H9 (cell line): ENCODE results near the gene FBXO28. TPM values are rescaled to one million over a fixed set of nuclear protein-coding genes. Genes with fewer than 3 reads are reported as not detected.

Experiments used
- DNase-seq: peaks from one replicate; pipeline ENCODE4 v3.0.0-alpha.2; 2017
- H2AFZ ChIP-seq: one replicate; pipeline ENCODE4 v1.6.1; 2013; ENCODE audit warnings: mild to moderate bottlenecking, low read length, control low read depth, moderate library complexity
- H2AK5ac ChIP-seq: 2 replicates; pipeline ENCODE4 v1.6.1; 2013; ENCODE audit warnings: low read length, control low read depth, mixed read lengths; ENCODE audit not compliant: insufficient read length
- H2BK120ac ChIP-seq: one replicate; pipeline ENCODE4 v1.6.1; 2013; ENCODE audit warnings: low read depth, mild to moderate bottlenecking, low read length, control low read depth, inconsistent platforms; ENCODE audit not compliant: poor library complexity, severe bottlenecking
- H2BK12ac ChIP-seq: 2 replicates; pipeline ENCODE4 v1.6.1; 2013; ENCODE audit warnings: low read length, control low read depth, mixed read lengths, low read depth; ENCODE audit not compliant: insufficient read length
- H2BK15ac ChIP-seq: 2 replicates; pipeline ENCODE4 v1.6.1; 2013; ENCODE audit warnings: low read depth, low read length, control low read depth
- H2BK20ac ChIP-seq: one replicate; pipeline ENCODE4 v1.6.1; 2013; ENCODE audit warnings: low read depth, mild to moderate bottlenecking, low read length, control low read depth, inconsistent platforms; ENCODE audit not compliant: poor library complexity, severe bottlenecking
- H2BK5ac ChIP-seq: 2 replicates; pipeline ENCODE4 v1.6.1; 2013; ENCODE audit warnings: low read length, control low read depth, mixed read lengths; ENCODE audit not compliant: insufficient read length
- H3K14ac ChIP-seq: 2 replicates; pipeline ENCODE4 v1.6.1; 2013; ENCODE audit warnings: low read length, control low read depth; ENCODE audit not compliant: insufficient read depth
- H3K18ac ChIP-seq: 2 replicates; pipeline ENCODE4 v1.6.1; 2013; ENCODE audit warnings: low read depth, mild to moderate bottlenecking, mixed read lengths, low read length, control low read depth; ENCODE audit not compliant: insufficient read length
- H3K23ac ChIP-seq: 2 replicates; pipeline ENCODE4 v1.6.1; 2013; ENCODE audit warnings: low read length, control low read depth, mixed read lengths, low read depth; ENCODE audit not compliant: insufficient read length
- H3K23me2 ChIP-seq: 2 replicates; pipeline ENCODE4 v1.6.1; 2013; ENCODE audit warnings: low read depth, mild to moderate bottlenecking, mixed read lengths, low read length, control low read depth; ENCODE audit not compliant: insufficient read length, poor library complexity, severe bottlenecking
- H3K27ac ChIP-seq: 2 replicates; pipeline ENCODE4 v1.5.1; 2013; ENCODE audit warnings: low read length, control low read depth, mixed read lengths, low read depth; ENCODE audit not compliant: insufficient read length
- H3K27me3 ChIP-seq: 2 replicates; pipeline ENCODE4 v1.6.1; 2013; ENCODE audit warnings: low read length, control low read depth, inconsistent platforms; ENCODE audit not compliant: insufficient read depth
- H3K4ac ChIP-seq: 2 replicates; pipeline ENCODE4 v1.6.1; 2013; ENCODE audit warnings: low read depth, mild to moderate bottlenecking, control low read depth, inconsistent platforms, low read length, moderate library complexity
- H3K4me1 ChIP-seq: 2 replicates; pipeline ENCODE4 v1.6.1; 2013; ENCODE audit warnings: low read length, control low read depth, inconsistent platforms; ENCODE audit not compliant: insufficient read depth
- H3K4me2 ChIP-seq: 2 replicates; pipeline ENCODE4 v1.6.1; 2013; ENCODE audit warnings: low read length, control low read depth, mixed read lengths; ENCODE audit not compliant: insufficient read length, insufficient read depth
- H3K56ac ChIP-seq: 2 replicates; pipeline ENCODE4 v1.6.1; 2013; ENCODE audit warnings: low read depth, mild to moderate bottlenecking, mixed read lengths, low read length, control low read depth; ENCODE audit not compliant: insufficient read length
- H3K79me1 ChIP-seq: 2 replicates; pipeline ENCODE4 v1.6.1; 2013; ENCODE audit warnings: low read depth, mild to moderate bottlenecking, moderate library complexity, low read length, control low read depth, inconsistent platforms; ENCODE audit not compliant: insufficient read depth, poor library complexity, severe bottlenecking
- H3K79me2 ChIP-seq: 2 replicates; pipeline ENCODE4 v1.6.1; 2013; ENCODE audit warnings: low read length, control low read depth, inconsistent platforms; ENCODE audit not compliant: insufficient read depth
- H3K9ac ChIP-seq: 2 replicates; pipeline ENCODE4 v1.6.1; 2013; ENCODE audit warnings: low read length, control low read depth, mixed read lengths; ENCODE audit not compliant: insufficient read length; ENCODE audit errors: extremely low read depth
- H3K9me3 ChIP-seq: one replicate; pipeline ENCODE4 v1.6.1; 2013; ENCODE audit warnings: low read depth, low read length, inconsistent platforms; ENCODE audit not compliant: control insufficient read depth
- H3T11ph ChIP-seq: one replicate; pipeline ENCODE4 v1.6.1; 2013; ENCODE audit warnings: mild to moderate bottlenecking, low read length, control low read depth, inconsistent platforms
- H4K20me1 ChIP-seq: one replicate; pipeline ENCODE4 v1.6.1; 2013; ENCODE audit not compliant: control insufficient read depth, insufficient read length, insufficient read depth
- H4K5ac ChIP-seq: 2 replicates; pipeline ENCODE4 v1.6.1; 2013; ENCODE audit warnings: low read depth, mild to moderate bottlenecking, mixed read lengths, low read length, control low read depth; ENCODE audit not compliant: insufficient read length
- H4K8ac ChIP-seq: replicated peaks from 2 replicates; pipeline ENCODE4 v1.6.1; 2013; ENCODE audit warnings: low read length, control low read depth, mixed read lengths, low read depth; ENCODE audit not compliant: insufficient read length
- H4K91ac ChIP-seq: 2 replicates; pipeline ENCODE4 v1.6.1; 2013; ENCODE audit warnings: low read depth, mild to moderate bottlenecking, moderate library complexity, mixed read lengths, low read length, control low read depth; ENCODE audit not compliant: insufficient read length
- H3K27ac Mint-ChIP-seq, 3 experiments: 2 replicates in 2 of 3; 3 replicates in 1 of 3; pipeline ENCODE4 v1.8.0; 2020 to 2021; ENCODE audit warnings: mixed read lengths in 3 of 3, mild to moderate bottlenecking in 1 of 3, moderate library complexity in 1 of 3
- H3K27me3 Mint-ChIP-seq: 2 replicates; pipeline ENCODE4 v1.8.0; 2021; ENCODE audit warnings: low read depth, mild to moderate bottlenecking, moderate library complexity, mixed read lengths
- H3K36me3 Mint-ChIP-seq, 3 experiments: 2 replicates in 2 of 3; 3 replicates in 1 of 3; pipeline ENCODE4 v1.8.0; 2020 to 2021; ENCODE audit warnings: low read depth in 3 of 3, mixed read lengths in 3 of 3; ENCODE audit not compliant: insufficient read depth in 1 of 3
- H3K4me1 Mint-ChIP-seq, 2 experiments: 2 replicates each; pipeline ENCODE4 v1.8.0; 2020; ENCODE audit warnings: mixed read lengths in 2 of 2
- H3K4me3 Mint-ChIP-seq, 2 experiments: 2 replicates in 1 of 2; 3 replicates in 1 of 2; pipeline ENCODE4 v1.8.0; 2020 to 2021; ENCODE audit warnings: mild to moderate bottlenecking in 2 of 2, mixed read lengths in 2 of 2, moderate library complexity in 1 of 2
- H3K9me3 Mint-ChIP-seq, 2 experiments: 2 replicates in 1 of 2; 3 replicates in 1 of 2; pipeline ENCODE4 v1.8.0; 2020; ENCODE audit warnings: mild to moderate bottlenecking in 2 of 2, mixed read lengths in 2 of 2, moderate library complexity in 1 of 2
- CTCF ChIP-seq: fragments of 200-600 bp; sonication (generic); conservative IDR thresholded peaks from 3 replicates; pipeline ENCODE4 v1.8.0; 2021; ENCODE audit warnings: antibody characterized with exemption, mild to moderate bottlenecking
- WGBS: extraction: QIAGEN DNeasy Blood & Tissue Kit; methylation state at CpG from one replicate; pipeline ENCODE4 v1.1.7; 2013; ENCODE audit warnings: missing lambda C conversion rate, low lambda C conversion rate, mixed read lengths; ENCODE audit not compliant: insufficient read length; ENCODE audit errors: extremely low coverage; 5-methylcytosine and 5-hydroxymethylcytosine counted together
- total RNA-seq: library from RNA; stranded (reverse); gene quantifications from 2 replicates; pipeline ENCODE4 v1.2.1, GENCODE V29; 2021

FBXO28 gene
- total RNA-seq, 1 experiment from 2014 or later, result 55.0 TPM

- no CpG with 5 or more reads among the region's 4 CpGs for WGBS
- Histone ChIP-seq H3K79me1 (no peaks in the 10 kb centered on the region), H4K8ac (no peak overlapping the region), H3K79me2 (peaks cover 10% of the 10 kb centered on the region; the same call in 1 of the 2 replicates), H4K91ac (no peak overlapping the region), H3K4me2 (no peak overlapping the region), H2BK20ac (no peak overlapping the region), H3K23ac (no peak overlapping the region), H2BK120ac (no peak overlapping the region), H3T11ph (no peak overlapping the region), H2AK5ac (no peak overlapping the region), H3K9me3 (no peaks in the 10 kb centered on the region), H2AFZ (no peak overlapping the region), H3K14ac (no peak overlapping the region), H3K4ac (no peak overlapping the region), H3K56ac (no peak overlapping the region), H3K9ac (no peak overlapping the region), H4K5ac (no peak overlapping the region), H3K4me1 (no peaks in the 10 kb centered on the region), H2BK12ac (no peak overlapping the region), H2BK5ac (no peak overlapping the region), H3K27ac (no peak overlapping the region), H2BK15ac (no peak overlapping the region), H3K27me3 (no peaks in the 10 kb centered on the region), H3K23me2 (peaks cover 11% of the 10 kb centered on the region), H4K20me1 (no peaks in the 10 kb centered on the region), H3K18ac (no peak overlapping the region)
- Mint-ChIP-seq H3K4me1 (peaks cover 25 to 37% of the 10 kb centered on the region in 2 experiments), H3K27me3 (no peaks in the 10 kb centered on the region; the same call in 1 of the 2 replicates), H3K4me3 (no peak overlapping the region; a peak in 1 of 5 replicates), H3K36me3 (peaks cover 12 to 19% (median 12%) of the 10 kb centered on the region in 3 experiments), H3K27ac (peak overlapping the region in 1 of 3 experiments; percentile 85; a peak in 1 of 7 replicates), H3K9me3 (no peaks in the 10 kb centered on the region; a peak in 1 of 5 replicates)
- no peak for DNase-seq
- no peak for TF ChIP-seq CTCF
Measured at GRCh38 chr1:224181453-224181810, 67.5 kb downstream of the FBXO28 start.
